Keratinocyte (primary cell): ENCODE results near the gene UQCC2.

ENCODE experiments used
- EZH2 ChIP-seq: IDR thresholded peaks from one replicate; pipeline ENCODE4 v1.6.1; 2012; ENCODE audit warnings: inconsistent platforms, mild to moderate bottlenecking, low read length, moderate library complexity
- TF ChIP-seq, protein P1 (sequence below), 3 experiments: IDR thresholded peaks in 1 of 3; conservative IDR thresholded peaks in 1 of 3; optimal IDR thresholded peaks in 1 of 3; 2 replicates in 2 of 3; 3 replicates in 1 of 3; pipeline versions ENCODE3 to v1.5.1; 2011; ENCODE audit warnings: low read length in 3 of 3, mild to moderate bottlenecking in 3 of 3, moderate library complexity in 2 of 3, control low read depth in 1 of 3, inconsistent platforms in 1 of 3; ENCODE audit not compliant: insufficient read depth in 2 of 3; ENCODE audit errors: extremely low read depth in 1 of 3

- no peak for TF ChIP-seq EZH2
- TF ChIP-seq, protein P1, sequence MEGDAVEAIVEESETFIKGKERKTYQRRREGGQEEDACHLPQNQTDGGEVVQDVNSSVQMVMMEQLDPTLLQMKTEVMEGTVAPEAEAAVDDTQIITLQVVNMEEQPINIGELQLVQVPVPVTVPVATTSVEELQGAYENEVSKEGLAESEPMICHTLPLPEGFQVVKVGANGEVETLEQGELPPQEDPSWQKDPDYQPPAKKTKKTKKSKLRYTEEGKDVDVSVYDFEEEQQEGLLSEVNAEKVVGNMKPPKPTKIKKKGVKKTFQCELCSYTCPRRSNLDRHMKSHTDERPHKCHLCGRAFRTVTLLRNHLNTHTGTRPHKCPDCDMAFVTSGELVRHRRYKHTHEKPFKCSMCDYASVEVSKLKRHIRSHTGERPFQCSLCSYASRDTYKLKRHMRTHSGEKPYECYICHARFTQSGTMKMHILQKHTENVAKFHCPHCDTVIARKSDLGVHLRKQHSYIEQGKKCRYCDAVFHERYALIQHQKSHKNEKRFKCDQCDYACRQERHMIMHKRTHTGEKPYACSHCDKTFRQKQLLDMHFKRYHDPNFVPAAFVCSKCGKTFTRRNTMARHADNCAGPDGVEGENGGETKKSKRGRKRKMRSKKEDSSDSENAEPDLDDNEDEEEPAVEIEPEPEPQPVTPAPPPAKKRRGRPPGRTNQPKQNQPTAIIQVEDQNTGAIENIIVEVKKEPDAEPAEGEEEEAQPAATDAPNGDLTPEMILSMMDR (optimal IDR thresholded peaks at IDR 0.05 in 1 of 3, IDR thresholded peaks at IDR 0.05 in 1 of 3, conservative IDR thresholded peaks at IDR 0.05 in 1 of 3; ENCODE audit: extremely low read depth in 1 of 3, insufficient read depth in 2 of 3, low read length in 3 of 3) = no peak
These were observed 60.1 kb downstream of the UQCC2 start for GRCh38 chr6:33651403-33651802.
